HepG2 (cell line): Measurements from ENCODE around the gene TGM2. TPM values are rescaled to one million over a fixed set of nuclear protein-coding genes. Genes with fewer than 3 reads are reported as not detected.

Experiments used
- ARNTL ChIP-seq: sonication (generic); formaldehyde crosslinking; IDR thresholded peaks from 2 replicates; pipeline ENCODE4 v1.4.0; 2020; ENCODE audit warnings: mild to moderate bottlenecking, missing genetic modification reagents
- FOXC1 ChIP-seq: sonication (generic); formaldehyde crosslinking; IDR thresholded peaks from 2 replicates; pipeline ENCODE4 v1.8.0; 2022; ENCODE audit warnings: mild to moderate bottlenecking, missing genetic modification reagents, borderline replicate concordance
- HDAC6 ChIP-seq: fragments of 200-600 bp; sonication (generic); IDR thresholded peaks from 2 replicates; pipeline ENCODE4 v1.7.0; 2017; ENCODE audit warnings: mild to moderate bottlenecking, antibody characterized with exemption, low read length, low read depth
- HNRNPL ChIP-seq: fragments of 200-400 bp; formaldehyde crosslinking; IDR thresholded peaks from 2 replicates; pipeline ENCODE4 v1.6.1; 2017; ENCODE audit warnings: mild to moderate bottlenecking, low read depth, low read length
- KLF12 ChIP-seq: sonication (generic); formaldehyde crosslinking; IDR thresholded peaks from 2 replicates; pipeline ENCODE4 v1.4.0; 2020; ENCODE audit warnings: missing genetic modification reagents, borderline replicate concordance
- NR2C2 ChIP-seq: sonication (generic); formaldehyde crosslinking; IDR thresholded peaks from 2 replicates; pipeline ENCODE4 v1.4.0; 2020; ENCODE audit warnings: missing genetic modification reagents, mild to moderate bottlenecking, moderate library complexity, borderline replicate concordance
- POLR2A ChIP-seq, 2 experiments: IDR thresholded peaks; 2 replicates each; pipeline ENCODE4 v1.6.1; 2011; ENCODE audit warnings: low read depth in 2 of 2, low read length in 2 of 2, mild to moderate bottlenecking in 1 of 2, moderate library complexity in 1 of 2; ENCODE audit not compliant: insufficient read depth in 1 of 2
- ZNF317 ChIP-seq: sonication (generic); formaldehyde crosslinking; IDR thresholded peaks from 2 replicates; pipeline ENCODE4 v1.5.0; 2020; ENCODE audit warnings: mild to moderate bottlenecking, missing genetic modification reagents
- ZNF34 ChIP-seq: sonication (generic); formaldehyde crosslinking; IDR thresholded peaks from 2 replicates; pipeline ENCODE4 v1.4.0; 2020; ENCODE audit warnings: mild to moderate bottlenecking, missing genetic modification reagents, borderline replicate concordance
- ZNF446 ChIP-seq: sonication (generic); formaldehyde crosslinking; IDR thresholded peaks from 2 replicates; pipeline ENCODE4 v1.5.0; 2020; ENCODE audit warnings: mild to moderate bottlenecking, missing genetic modification reagents
- ZNF549 ChIP-seq: sonication (generic); formaldehyde crosslinking; IDR thresholded peaks from 2 replicates; pipeline ENCODE4 v1.5.0; 2020; ENCODE audit warnings: missing genetic modification reagents
- polyA plus RNA-seq, 8 experiments: library from polyadenylated mRNA; depleted of rRNA in 3 of 8; stranded (reverse) in 7 of 8; unstranded in 1 of 8; fragments of >200 nt; fragmentation: Illumina TruSeq in 4 of 8; extraction: Trizol in 4 of 8; gene quantifications; 2 replicates each; pipeline versions ENCODE4 v1.2.1 to v1.2.3, GENCODE V29; 2011 to 2016; ENCODE audit warnings: low read depth in 4 of 8, missing spikeins in 1 of 8, mixed read lengths in 1 of 8; ENCODE audit not compliant: insufficient read depth in 1 of 8
- total RNA-seq, 5 experiments: library from RNA; depleted of rRNA; stranded (reverse); fragments of >200 nt; fragmentation: Illumina TruSeq; extraction: Trizol; gene quantifications; 2 replicates each; pipeline ENCODE4 v1.2.3, GENCODE V29; 2016; ENCODE audit warnings: low read depth in 1 of 5
- TF ChIP-seq, protein P1 (sequence below): sonication (generic); formaldehyde crosslinking; IDR thresholded peaks from 2 replicates; pipeline ENCODE4 v1.8.0; 2022; ENCODE audit warnings: mild to moderate bottlenecking, missing genetic modification reagents, borderline replicate concordance
- TF ChIP-seq, protein P2 (sequence below): fragments of 450-650 bp; IDR thresholded peaks from 2 replicates; pipeline ENCODE4 v1.6.1; 2016
- TF ChIP-seq, protein P3 (sequence below): sonication (generic); formaldehyde crosslinking; IDR thresholded peaks from 2 replicates; pipeline ENCODE4 v1.4.0; 2020; ENCODE audit warnings: mild to moderate bottlenecking, missing genetic modification reagents
- TF ChIP-seq, protein P4 (sequence below): sonication (generic); formaldehyde crosslinking; IDR thresholded peaks from 2 replicates; pipeline ENCODE4 v1.5.0; 2020; ENCODE audit warnings: missing genetic modification reagents
- TF ChIP-seq, protein P5 (sequence below): IDR thresholded peaks from 2 replicates; pipeline ENCODE4 v1.6.1; 2016; ENCODE audit warnings: missing biosample characterization, missing genetic modification reagents, low read depth
- TF ChIP-seq, protein P6 (sequence below): sonication (generic); formaldehyde crosslinking; IDR thresholded peaks from 2 replicates; pipeline ENCODE4 v1.4.0; 2020; ENCODE audit warnings: missing genetic modification reagents, borderline replicate concordance

The TGM2 gene
- total and polyA plus RNA-seq, 2 of the 13 experiments (the other 11 are each of a cell fraction or from before 2014, with no cell fraction given), result 4.2 to 46.4 TPM

DNA sequence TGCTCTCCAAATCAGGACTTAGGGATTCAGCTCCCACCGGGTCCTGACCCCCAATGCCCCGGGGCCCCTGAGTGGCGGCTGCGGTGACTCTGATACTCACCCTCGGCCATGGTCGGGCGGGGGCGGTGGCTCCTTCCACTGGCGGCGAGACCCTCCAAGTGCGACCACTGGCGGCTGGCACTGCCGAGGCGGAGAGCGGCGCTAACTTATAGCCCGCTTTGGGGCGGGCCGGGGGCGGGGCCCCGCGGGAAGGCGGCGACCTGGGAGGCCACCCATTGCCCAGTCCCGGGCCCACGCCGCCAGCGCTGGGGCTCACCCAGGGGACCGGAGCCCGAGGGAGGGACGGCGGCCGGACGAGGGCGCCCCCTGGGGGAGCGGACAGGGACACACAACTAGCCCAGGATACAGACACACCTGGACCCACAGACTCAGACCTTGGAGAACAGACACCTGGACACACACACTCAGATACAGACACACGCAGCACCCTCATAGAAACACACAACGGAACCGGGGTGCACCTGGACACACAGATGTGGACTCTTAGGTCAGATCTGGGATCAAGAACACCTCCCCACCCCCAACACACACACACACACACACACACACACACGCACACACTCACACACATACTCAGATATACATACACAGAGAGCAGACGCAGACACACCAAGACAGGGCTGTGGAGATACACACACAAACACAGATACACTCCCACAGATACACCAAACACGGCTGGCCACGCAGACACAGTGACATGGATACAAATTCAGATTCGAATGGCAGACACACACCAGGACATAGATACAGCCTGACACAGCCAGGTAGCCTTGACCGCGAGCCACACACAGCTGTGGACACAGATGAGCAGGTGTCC lies at the start of gene TGM2 (continued):
- TF ChIP-seq, protein P1, sequence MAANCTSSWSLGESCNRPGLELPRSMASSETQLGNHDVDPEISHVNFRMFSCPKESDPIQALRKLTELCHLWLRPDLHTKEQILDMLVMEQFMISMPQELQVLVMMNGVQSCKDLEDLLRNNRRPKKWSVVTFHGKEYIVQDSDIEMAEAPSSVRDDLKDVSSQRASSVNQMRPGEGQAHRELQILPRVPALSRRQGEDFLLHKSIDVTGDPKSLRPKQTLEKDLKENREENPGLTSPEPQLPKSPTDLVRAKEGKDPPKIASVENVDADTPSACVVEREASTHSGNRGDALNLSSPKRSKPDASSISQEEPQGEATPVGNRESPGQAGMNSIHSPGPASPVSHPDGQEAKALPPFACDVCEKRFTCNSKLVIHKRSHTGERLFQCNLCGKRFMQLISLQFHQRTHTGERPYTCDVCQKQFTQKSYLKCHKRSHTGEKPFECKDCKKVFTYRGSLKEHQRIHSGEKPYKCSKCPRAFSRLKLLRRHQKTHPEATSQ, result peak; percentile 77; the same call in 1 of the 2 replicates
- TF ChIP-seq HDAC6, result no peak
- peak; percentile 90; the same call in 1 of the 2 replicates for TF ChIP-seq ZNF34 (CRISPR knock-in tag)
- peak; percentile 53; the same call in 1 of the 2 replicates for TF ChIP-seq ZNF317 (CRISPR knock-in tag)
- TF ChIP-seq, protein P2, sequence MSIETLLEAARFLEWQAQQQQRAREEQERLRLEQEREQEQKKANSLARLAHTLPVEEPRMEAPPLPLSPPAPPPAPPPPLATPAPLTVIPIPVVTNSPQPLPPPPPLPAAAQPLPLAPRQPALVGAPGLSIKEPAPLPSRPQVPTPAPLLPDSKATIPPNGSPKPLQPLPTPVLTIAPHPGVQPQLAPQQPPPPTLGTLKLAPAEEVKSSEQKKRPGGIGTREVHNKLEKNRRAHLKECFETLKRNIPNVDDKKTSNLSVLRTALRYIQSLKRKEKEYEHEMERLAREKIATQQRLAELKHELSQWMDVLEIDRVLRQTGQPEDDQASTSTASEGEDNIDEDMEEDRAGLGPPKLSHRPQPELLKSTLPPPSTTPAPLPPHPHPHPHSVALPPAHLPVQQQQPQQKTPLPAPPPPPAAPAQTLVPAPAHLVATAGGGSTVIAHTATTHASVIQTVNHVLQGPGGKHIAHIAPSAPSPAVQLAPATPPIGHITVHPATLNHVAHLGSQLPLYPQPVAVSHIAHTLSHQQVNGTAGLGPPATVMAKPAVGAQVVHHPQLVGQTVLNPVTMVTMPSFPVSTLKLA, result no peak
- no peak for TF ChIP-seq ZNF549
- TF ChIP-seq, protein P3, sequence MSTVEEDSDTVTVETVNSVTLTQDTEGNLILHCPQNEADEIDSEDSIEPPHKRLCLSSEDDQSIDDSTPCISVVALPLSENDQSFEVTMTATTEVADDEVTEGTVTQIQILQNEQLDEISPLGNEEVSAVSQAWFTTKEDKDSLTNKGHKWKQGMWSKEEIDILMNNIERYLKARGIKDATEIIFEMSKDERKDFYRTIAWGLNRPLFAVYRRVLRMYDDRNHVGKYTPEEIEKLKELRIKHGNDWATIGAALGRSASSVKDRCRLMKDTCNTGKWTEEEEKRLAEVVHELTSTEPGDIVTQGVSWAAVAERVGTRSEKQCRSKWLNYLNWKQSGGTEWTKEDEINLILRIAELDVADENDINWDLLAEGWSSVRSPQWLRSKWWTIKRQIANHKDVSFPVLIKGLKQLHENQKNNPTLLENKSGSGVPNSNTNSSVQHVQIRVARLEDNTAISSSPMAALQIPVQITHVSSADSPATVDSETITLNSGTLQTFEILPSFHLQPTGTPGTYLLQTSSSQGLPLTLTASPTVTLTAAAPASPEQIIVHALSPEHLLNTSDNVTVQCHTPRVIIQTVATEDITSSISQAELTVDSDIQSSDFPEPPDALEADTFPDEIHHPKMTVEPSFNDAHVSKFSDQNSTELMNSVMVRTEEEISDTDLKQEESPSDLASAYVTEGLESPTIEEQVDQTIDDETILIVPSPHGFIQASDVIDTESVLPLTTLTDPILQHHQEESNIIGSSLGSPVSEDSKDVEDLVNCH (CRISPR knock-in tag), result 0 out of 2 replicates have a peak, but pooled peaks have one; percentile 48
- TF ChIP-seq ZNF446, result no peak; the same call in 1 of the 2 replicates
- 0 out of 2 replicates have a peak, but pooled peaks have one; percentile 68 for TF ChIP-seq HNRNPL
- 0 out of 2 replicates have a peak, but pooled peaks have one; percentile 22 for TF ChIP-seq KLF12
- TF ChIP-seq, protein P4, sequence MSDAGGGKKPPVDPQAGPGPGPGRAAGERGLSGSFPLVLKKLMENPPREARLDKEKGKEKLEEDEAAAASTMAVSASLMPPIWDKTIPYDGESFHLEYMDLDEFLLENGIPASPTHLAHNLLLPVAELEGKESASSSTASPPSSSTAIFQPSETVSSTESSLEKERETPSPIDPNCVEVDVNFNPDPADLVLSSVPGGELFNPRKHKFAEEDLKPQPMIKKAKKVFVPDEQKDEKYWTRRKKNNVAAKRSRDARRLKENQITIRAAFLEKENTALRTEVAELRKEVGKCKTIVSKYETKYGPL (CRISPR knock-in tag), result no peak
- peak; percentile 48; the same call in 1 of the 2 replicates for TF ChIP-seq NR2C2 (CRISPR knock-in tag)
- TF ChIP-seq FOXC1 (CRISPR knock-in tag), result peak; percentile 75; the same call in 1 of the 2 replicates
- TF ChIP-seq, protein P5, sequence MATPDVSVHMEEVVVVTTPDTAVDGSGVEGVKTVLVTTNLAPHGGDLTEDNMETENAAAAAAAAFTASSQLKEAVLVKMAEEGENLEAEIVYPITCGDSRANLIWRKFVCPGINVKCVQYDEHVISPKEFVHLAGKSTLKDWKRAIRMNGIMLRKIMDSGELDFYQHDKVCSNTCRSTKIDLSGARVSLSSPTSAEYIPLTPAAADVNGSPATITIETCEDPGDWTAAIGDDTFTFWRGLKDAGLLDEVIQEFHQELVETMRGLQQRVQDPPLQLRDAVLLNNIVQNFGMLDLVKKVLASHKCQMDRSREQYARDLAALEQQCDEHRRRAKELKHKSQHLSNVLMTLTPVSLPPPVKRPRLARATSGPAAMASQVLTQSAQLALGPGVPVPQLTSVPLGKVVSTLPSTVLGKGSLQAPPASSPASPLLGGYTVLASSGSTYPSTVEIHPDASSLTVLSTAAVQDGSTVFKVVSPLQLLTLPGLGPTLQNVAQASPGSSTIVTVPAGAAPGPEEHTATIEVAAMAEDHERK (CRISPR knock-in tag), result no peak
- TF ChIP-seq, protein P6, sequence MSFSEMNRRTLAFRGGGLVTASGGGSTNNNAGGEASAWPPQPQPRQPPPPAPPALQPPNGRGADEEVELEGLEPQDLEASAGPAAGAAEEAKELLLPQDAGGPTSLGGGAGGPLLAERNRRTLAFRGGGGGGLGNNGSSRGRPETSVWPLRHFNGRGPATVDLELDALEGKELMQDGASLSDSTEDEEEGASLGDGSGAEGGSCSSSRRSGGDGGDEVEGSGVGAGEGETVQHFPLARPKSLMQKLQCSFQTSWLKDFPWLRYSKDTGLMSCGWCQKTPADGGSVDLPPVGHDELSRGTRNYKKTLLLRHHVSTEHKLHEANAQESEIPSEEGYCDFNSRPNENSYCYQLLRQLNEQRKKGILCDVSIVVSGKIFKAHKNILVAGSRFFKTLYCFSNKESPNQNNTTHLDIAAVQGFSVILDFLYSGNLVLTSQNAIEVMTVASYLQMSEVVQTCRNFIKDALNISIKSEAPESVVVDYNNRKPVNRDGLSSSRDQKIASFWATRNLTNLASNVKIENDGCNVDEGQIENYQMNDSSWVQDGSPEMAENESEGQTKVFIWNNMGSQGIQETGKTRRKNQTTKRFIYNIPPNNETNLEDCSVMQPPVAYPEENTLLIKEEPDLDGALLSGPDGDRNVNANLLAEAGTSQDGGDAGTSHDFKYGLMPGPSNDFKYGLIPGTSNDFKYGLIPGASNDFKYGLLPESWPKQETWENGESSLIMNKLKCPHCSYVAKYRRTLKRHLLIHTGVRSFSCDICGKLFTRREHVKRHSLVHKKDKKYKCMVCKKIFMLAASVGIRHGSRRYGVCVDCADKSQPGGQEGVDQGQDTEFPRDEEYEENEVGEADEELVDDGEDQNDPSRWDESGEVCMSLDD (CRISPR knock-in tag), result 0 out of 2 replicates have a peak, but pooled peaks have one; percentile 35
- peak in 1 of 2 experiments; percentile 74; a peak in 1 of 4 replicates for TF ChIP-seq POLR2A (IDR thresholded peaks at IDR 0.05; ENCODE audit: insufficient read depth in 1 of 2, low read depth in 2 of 2, low read length in 2 of 2)
- TF ChIP-seq ARNTL (CRISPR knock-in tag), result peak; percentile 80; the same call in 1 of the 2 replicates
